Upper lobe of left lung (tissue), 4 donors: ENCODE results near the gene TNF.

ENCODE experiments used
- CTCF ChIP-seq, 6 experiments: fragments of 450-650 bp in 4 of 6; fragments of 200-600 bp in 2 of 6; sonication (generic) in 2 of 6; IDR thresholded peaks; one replicate each; pipeline ENCODE4 v1.5.1; 2016 to 2019; ENCODE audit warnings: antibody characterized with exemption in 6 of 6
- POLR2AphosphoS5 ChIP-seq, 2 donors: sonication (generic); formaldehyde crosslinking; IDR thresholded peaks; one replicate each; pipeline ENCODE4 v1.5.1; 2017; ENCODE audit warnings: antibody characterized with exemption in 2 of 2

DNA sequence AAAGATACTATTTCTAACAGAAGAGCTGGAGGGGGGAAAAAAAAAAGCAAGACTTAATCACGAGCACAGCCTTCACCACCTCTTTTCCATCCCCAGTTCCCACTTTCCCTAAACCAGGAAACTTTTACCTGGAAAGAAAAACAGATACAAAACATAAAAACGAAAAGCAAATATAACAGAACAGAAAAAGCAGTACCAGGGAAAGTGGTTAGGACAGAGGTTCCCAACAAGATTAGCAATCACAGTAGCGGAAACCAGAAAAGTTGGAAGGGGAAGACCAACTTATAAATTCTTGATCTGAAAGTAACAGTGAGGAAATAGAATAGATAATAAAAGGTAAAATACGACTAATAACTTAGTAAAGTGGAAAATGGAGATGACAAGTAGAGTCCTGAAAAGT, 34.7 kb upstream of the TNF start:
- TF ChIP-seq POLR2AphosphoS5 (IDR thresholded peaks at IDR 0.05) (no peak), CTCF (IDR thresholded peaks at IDR 0.05) (no peak)
